Ishikawa (cell line): ENCODE results near the gene FIS1.

ENCODE experiments used
- CEBPB ChIP-seq: IDR thresholded peaks from 2 replicates; pipeline ENCODE4 v1.6.1; 2012
- CREB1 ChIP-seq: IDR thresholded peaks from 2 replicates; pipeline ENCODE4 v1.6.1; 2012; ENCODE audit warnings: low read depth
- EP300 ChIP-seq: IDR thresholded peaks from 2 replicates; pipeline ENCODE4 v1.6.1; 2012; ENCODE audit warnings: borderline replicate concordance
- REST ChIP-seq: IDR thresholded peaks from 2 replicates; pipeline ENCODE4 v1.6.1; 2012; ENCODE audit warnings: low read depth, mild to moderate bottlenecking

GRCh38 chr7:101231644-101232043 lies 13.2 kb downstream of the FIS1 start:
- TF ChIP-seq EP300 (no peak), REST (no peak), CEBPB (no peak), CREB1 (no peak)
